Measurements from ENCODE around the gene TUBGCP3. TPM values are rescaled to one million over a fixed set of nuclear protein-coding genes. Genes with fewer than 3 reads are reported as not detected.

The TUBGCP3 gene
- polyA plus RNA-seq (20.3 and 29.2 TPM in 2 replicates), polyA minus RNA-seq (36.8 and 47.5 TPM in 2 replicates)

GRCh38 chr13:112587764-112588489 is at the start of gene TUBGCP3:
TUBGCP3 (minus strand) TSS chr13:112588153; CDS start chr13:112587980, 173 bp downstream.
- Histone ChIP-seq H3K36me3 (ENCODE audit: insufficient read depth, low read length) (no peaks in the 10 kb centered on the region), H3K9me3 (ENCODE audit: low read length) (no peaks in the 10 kb centered on the region), H3F3A (ENCODE audit: insufficient read depth, low read length, poor library complexity, severe bottlenecking) (peaks cover 5% of the 10 kb centered on the region), H3K9me2 (ENCODE audit: insufficient read depth, low read length) (no peaks in the 10 kb centered on the region), H3K27ac (ENCODE audit: low read length) (peak within 1 kb of the TSS; percentile 89), H3K4me3 (ENCODE audit: low read length) (peak within 1 kb of the TSS; percentile 92), H3K9ac (ENCODE audit: low read length) (peak within 1 kb of the TSS; percentile 94), H2AFZ (ENCODE audit: low read depth, low read length) (peak within 1 kb of the TSS; percentile 96), H3K27me3 (ENCODE audit: insufficient read depth, low read depth, low read length) (no peaks in the 10 kb centered on the region), H3K79me2 (replicated peaks; ENCODE audit: insufficient read depth, low read length) (peaks cover 37% of the 10 kb centered on the region), H4K20me1 (ENCODE audit: insufficient read depth) (no peaks in the 10 kb centered on the region), H3K4me2 (ENCODE audit: low read length) (peak within 1 kb of the TSS; percentile 70)
- peak; percentile 90 for TF ChIP-seq TAF1 (IDR thresholded peaks at IDR 0.05; ENCODE audit: low read depth)
- TF ChIP-seq, protein P1, sequence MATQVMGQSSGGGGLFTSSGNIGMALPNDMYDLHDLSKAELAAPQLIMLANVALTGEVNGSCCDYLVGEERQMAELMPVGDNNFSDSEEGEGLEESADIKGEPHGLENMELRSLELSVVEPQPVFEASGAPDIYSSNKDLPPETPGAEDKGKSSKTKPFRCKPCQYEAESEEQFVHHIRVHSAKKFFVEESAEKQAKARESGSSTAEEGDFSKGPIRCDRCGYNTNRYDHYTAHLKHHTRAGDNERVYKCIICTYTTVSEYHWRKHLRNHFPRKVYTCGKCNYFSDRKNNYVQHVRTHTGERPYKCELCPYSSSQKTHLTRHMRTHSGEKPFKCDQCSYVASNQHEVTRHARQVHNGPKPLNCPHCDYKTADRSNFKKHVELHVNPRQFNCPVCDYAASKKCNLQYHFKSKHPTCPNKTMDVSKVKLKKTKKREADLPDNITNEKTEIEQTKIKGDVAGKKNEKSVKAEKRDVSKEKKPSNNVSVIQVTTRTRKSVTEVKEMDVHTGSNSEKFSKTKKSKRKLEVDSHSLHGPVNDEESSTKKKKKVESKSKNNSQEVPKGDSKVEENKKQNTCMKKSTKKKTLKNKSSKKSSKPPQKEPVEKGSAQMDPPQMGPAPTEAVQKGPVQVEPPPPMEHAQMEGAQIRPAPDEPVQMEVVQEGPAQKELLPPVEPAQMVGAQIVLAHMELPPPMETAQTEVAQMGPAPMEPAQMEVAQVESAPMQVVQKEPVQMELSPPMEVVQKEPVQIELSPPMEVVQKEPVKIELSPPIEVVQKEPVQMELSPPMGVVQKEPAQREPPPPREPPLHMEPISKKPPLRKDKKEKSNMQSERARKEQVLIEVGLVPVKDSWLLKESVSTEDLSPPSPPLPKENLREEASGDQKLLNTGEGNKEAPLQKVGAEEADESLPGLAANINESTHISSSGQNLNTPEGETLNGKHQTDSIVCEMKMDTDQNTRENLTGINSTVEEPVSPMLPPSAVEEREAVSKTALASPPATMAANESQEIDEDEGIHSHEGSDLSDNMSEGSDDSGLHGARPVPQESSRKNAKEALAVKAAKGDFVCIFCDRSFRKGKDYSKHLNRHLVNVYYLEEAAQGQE (IDR thresholded peaks at IDR 0.05; ENCODE audit: borderline replicate concordance) = peak; percentile 83
- peak; percentile 20 for TF ChIP-seq CTCF (IDR thresholded peaks at IDR 0.05; ENCODE audit: poor library complexity, severe bottlenecking)
- peak; percentile 50 for TF ChIP-seq EP300 (conservative IDR thresholded peaks at IDR 0.05; ENCODE audit: poor library complexity, severe bottlenecking)
- TF ChIP-seq SMC3 (conservative IDR thresholded peaks at IDR 0.05; ENCODE audit: poor library complexity) = peak; percentile 44
- peak; percentile 79 for TF ChIP-seq MXI1 (conservative IDR thresholded peaks at IDR 0.05; ENCODE audit: poor library complexity, severe bottlenecking)
- TF ChIP-seq EZH2 (IDR thresholded peaks at IDR 0.05; ENCODE audit: borderline replicate concordance, insufficient read depth, low read length, poor library complexity, severe bottlenecking) = no peak
- TF ChIP-seq RAD21 (conservative IDR thresholded peaks at IDR 0.05) = peak; percentile 39
- peak; percentile 80 for TF ChIP-seq POLR2AphosphoS5 (IDR thresholded peaks at IDR 0.05)

DNA sequence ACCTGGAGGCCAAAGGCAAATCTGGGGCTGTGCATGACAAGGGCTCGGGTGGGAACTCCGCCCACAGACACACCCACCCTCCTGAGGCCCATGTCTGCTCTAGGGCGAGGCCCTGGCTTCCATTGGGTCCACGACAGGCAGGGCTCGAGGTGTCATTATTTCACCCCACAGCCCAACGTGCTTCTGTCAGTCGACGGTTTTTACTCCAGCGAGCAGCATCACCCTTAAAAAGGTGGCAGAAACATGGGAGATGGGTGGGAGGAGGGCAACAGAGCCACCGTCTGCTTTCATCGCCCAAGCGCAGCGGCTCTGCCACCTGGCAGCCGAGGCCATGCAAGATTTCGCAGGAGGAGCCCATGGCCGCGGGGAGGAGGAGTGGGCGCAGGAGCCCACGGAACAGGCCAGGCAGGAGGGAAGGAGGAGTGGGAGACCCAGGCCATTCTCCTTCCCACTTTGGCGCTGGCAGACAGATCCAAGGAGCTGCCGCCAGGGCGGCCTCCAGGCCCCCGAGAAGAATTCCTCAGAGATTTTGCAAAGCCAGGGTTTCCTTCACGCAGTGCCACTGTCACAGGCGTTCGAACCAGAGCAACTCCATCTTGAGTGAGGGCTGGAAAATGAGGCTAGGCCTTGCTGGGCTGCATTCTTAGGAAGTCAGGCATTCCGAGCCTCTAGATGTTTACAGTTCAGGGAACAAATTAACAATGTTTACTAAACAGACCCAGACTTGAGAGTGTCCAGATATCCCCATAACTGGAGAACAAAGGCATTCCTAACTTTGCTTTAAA is 49.3 kb upstream of the TUBGCP3 start:
- Histone ChIP-seq H3K4me2 (ENCODE audit: low read length) (no peak overlapping the region), H3K9me3 (ENCODE audit: low read length) (no peaks in the 10 kb centered on the region), H3K9ac (ENCODE audit: low read length) (no peak overlapping the region), H3K36me3 (ENCODE audit: insufficient read depth, low read length) (no peaks in the 10 kb centered on the region), H3K27me3 (ENCODE audit: insufficient read depth, low read depth, low read length) (no peaks in the 10 kb centered on the region), H3K9me2 (ENCODE audit: insufficient read depth, low read length) (no peaks in the 10 kb centered on the region), H3K27ac (ENCODE audit: low read length) (no peak overlapping the region), H3F3A (ENCODE audit: insufficient read depth, low read length, poor library complexity, severe bottlenecking) (no peaks in the 10 kb centered on the region), H3K4me3 (ENCODE audit: low read length) (no peak overlapping the region), H3K79me2 (replicated peaks; ENCODE audit: insufficient read depth, low read length) (no peaks in the 10 kb centered on the region), H2AFZ (ENCODE audit: low read depth, low read length) (no peak overlapping the region), H4K20me1 (ENCODE audit: insufficient read depth) (no peaks in the 10 kb centered on the region)
- TF ChIP-seq TAF1 (IDR thresholded peaks at IDR 0.05; ENCODE audit: low read depth) = no peak
- TF ChIP-seq MXI1 (conservative IDR thresholded peaks at IDR 0.05; ENCODE audit: poor library complexity, severe bottlenecking) = no peak
- TF ChIP-seq EZH2 (IDR thresholded peaks at IDR 0.05; ENCODE audit: borderline replicate concordance, insufficient read depth, low read length, poor library complexity, severe bottlenecking) = no peak
- no peak for TF ChIP-seq POLR2AphosphoS5 (IDR thresholded peaks at IDR 0.05)
- TF ChIP-seq EP300 (conservative IDR thresholded peaks at IDR 0.05; ENCODE audit: poor library complexity, severe bottlenecking) = no peak
- TF ChIP-seq, protein P1 (IDR thresholded peaks at IDR 0.05; ENCODE audit: borderline replicate concordance) = no peak
- TF ChIP-seq SMC3 (conservative IDR thresholded peaks at IDR 0.05; ENCODE audit: poor library complexity) = no peak
- no peak for TF ChIP-seq RAD21 (conservative IDR thresholded peaks at IDR 0.05)
- no peak for TF ChIP-seq CTCF (IDR thresholded peaks at IDR 0.05; ENCODE audit: poor library complexity, severe bottlenecking)
